ENCODE results near the gene HPS4. TPM values are rescaled to one million over a fixed set of nuclear protein-coding genes. Genes with fewer than 3 reads are reported as not detected.

HPS4 gene
- total RNA-seq, 1 donor from 2014 or later, result 30.2 TPM

DNA sequence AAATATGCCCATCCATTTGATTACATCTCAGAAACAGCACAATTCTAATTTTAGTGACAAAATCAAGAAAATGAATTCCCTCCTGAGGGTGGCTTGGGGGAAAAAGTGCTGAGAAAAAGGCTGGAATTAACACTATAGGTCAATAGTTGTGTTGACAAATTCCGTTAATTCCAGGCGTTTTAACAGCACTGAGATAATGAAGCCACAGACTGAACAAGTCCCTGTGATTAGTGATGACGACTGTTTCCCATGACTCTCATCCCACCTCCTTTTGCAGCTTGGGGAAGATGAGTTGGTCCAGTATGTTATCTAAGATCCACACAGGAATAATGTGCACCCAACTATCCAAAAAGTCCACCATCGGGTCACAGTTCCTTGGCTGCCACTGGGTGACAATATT is 12.9 kb upstream of the HPS4 start:
- DNase-seq, result no peak

DNA sequence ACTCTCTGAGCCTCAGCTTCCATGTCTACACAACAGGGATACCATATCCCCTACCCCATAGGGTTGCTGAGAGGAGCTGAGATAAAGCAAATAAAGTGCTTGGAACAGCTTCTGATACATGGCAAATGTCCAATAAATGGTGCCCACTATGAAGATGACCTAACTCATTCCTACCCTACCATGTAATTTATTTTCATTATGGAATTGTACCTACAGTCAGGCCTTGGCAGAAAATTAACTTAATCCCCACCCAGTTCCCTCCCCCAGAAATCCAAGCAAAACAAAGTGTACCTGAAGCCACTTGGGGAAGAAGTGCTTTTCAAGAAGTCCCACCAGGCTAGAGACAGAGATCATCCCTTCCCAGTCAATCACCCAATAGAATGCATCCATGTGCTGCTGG is 10.9 kb upstream of the HPS4 start:
- DNase-seq, result no peak

DNA sequence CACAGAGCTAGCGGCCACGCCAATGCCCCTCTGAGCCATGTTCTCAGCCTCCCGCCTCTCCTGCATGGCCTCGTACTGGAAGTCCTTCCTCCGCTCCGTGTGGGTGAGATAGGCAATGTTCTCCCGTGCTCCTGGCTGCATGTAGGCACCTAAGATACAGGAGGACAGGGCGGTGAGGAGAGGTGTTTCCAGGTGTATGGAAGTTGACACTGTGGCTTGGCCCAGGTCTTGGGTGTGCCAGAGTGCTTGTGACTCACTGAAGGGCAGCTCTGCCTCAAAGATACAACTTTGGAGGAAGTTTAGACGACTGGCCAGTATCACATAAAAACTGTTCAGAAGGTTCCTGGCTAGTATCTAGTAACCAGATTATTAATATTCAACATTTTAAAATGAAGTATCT is 8.6 kb upstream of the HPS4 start:
- DNase-seq, result no peak

DNA sequence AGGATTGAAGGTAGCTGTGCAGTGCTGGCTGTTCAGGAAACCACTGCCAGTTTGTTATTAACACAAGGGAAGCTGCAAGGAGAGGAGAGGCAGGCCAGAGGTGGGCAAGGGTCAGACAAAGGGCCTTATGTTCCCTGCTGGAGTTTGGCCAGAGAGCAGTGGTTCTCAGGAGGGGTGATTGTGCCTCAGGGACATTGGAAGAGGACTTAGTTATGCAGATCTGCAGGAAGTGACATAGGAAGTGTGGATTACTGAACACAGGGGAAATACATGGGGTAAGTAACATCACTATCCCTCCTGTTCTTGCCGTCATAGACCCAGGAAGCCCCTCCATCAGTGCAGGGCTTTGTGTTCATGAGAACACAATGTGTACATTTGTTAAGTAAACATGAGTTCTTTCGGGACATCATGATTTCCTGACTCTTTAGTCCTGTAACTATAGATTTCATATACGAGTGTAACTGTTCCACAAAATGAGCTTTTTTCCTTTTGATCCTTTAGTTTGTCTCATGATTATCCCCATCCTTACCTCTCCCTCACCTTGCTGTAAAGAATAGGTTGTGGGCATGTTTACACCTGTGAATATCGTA is 6.0 kb upstream of the HPS4 start:
- DNase-seq, result no peak

DNA sequence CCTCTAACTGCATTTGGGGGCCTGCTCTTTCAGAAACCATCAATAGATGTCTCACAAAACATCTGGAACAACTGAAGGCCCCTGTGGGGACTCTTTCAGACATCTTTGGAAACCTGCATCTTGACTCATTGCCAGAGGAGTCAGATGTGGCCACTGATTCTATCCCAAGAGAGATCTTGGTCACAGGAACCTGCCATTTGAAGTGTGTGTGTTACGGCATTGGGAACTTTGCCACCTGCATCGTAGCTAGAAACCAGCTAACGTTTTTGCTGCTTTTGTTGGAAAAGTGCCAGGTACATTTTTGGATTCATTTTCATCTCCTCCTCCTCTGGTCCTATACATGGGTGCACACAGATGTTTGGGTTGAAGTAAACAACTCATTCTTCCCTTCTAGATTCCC is 4.4 kb upstream of the HPS4 start:
- DNase-seq, result no peak

DNA sequence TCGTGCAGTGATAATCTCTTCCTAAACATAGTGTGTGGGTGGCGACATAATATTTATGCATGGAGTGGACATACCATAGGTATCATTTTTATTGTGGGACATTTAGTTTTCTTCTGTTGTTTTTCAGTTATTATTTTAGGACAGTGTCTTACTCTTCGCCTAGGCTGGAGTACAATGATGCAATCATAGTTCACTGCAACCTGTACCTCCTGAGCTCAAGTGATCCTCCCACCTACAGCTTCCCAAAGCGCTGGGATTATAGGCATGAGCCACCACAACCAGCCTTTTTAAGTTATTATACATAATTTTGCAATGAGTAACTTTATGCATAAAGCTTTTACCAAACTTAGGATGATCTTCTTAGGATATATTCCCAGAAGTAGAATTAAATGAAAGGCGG is 2.8 kb upstream of the HPS4 start:
- no peak for DNase-seq

DNA sequence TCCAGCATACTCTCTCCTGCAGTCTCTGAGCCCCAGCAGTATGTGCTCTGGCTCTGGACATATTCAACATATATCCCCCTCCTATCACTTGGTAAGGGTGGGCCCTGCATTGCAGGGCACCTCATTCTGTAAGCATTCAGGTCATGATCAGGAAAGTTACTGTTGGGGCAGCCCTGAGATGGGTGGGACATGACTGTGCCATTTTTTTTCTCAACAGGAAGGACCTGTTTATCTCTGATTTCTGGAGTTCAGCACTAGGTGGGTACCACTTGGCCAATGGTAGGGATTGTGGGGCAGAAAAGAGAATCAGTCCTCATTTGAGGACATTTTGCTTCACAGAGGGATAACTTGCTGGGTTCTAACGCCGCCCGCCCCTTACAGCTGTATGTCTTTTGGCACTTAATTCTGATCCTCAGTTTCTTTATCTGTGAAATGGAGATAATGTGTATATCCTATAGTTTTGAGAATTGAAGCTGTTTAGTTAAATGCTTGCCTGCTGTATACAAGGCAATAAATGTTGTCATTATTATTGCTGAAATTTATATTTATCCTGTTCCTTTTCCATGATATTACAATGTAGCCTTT is 2.3 kb upstream of the HPS4 start:
- no peak for DNase-seq

DNA sequence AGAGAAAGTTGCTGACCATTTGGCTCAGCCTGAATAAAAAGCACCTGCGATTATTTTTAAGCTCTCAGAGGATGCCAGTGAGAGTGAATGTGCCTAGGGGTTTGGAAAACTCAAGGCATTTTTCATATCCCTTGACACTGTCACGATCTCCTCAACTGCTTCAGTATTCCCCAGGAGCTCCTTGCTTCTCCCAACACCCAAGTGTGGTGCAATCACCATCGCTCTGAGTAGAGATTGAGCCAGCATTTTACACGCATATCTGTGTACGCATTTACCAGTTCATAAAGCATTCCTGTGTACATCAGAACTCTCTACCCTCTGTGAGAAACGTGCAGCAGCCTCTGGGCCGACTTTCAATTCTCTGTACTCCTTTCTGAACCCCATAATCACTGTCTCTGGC is 1.4 kb upstream of the HPS4 start:
- DNase-seq, result no peak

DNA sequence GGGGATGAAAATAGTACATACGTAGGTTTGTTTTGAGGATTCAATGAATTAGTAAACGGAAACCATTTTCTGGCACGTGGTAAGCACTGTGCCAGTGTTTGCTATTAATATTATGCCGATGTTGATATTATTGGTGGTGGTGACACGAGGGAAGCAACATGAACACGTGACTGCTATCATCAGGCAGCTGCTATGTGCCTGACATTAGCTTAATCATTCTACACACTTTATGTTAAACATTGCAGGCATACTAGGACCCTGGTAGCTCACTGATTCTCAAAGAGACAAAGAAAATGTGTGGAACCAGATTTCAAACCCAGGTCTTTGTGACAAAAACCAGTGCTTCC is 750 bp upstream of the HPS4 start:
- DNase-seq, result no peak

DNA sequence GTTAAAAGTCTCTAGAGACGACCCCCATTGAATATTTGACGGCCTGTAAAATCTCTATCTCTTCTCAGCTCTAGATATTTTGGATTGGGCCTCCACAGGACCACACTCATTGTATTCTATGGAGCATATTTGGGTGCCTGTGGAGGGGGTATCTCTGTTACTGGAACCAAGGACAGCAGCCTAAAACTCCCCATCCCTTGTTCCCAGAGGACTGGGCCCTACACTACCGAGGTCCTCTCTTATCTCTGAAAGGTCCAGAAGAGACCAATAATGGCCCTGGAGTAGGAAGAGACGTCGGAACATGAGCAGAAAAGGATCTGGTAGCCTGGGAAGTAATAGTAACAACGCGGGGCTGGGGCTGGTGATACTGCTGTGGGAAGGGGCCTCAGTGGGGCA is 542 bp downstream of the HPS4 start:
- DNase-seq, result no peak

DNA sequence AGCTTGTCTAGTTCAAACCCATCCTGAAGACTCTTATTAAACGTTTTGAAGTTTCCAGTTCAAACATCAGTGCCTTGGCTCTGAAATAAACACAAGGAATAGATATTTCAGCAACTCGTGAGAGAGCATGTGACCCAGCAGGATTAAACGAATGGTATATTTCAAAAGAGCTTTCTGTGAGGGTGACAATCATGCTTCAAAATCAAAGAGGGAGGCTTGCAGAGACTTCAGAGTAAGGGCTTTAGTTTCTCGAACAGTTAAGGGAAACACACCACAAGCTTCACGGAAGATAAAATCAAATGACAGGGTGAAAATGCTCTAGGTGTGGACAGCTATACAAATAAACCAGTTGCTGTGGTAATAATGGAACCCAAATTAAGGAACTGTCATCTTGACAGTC is 1.4 kb downstream of the HPS4 start:
- no peak for DNase-seq

DNA sequence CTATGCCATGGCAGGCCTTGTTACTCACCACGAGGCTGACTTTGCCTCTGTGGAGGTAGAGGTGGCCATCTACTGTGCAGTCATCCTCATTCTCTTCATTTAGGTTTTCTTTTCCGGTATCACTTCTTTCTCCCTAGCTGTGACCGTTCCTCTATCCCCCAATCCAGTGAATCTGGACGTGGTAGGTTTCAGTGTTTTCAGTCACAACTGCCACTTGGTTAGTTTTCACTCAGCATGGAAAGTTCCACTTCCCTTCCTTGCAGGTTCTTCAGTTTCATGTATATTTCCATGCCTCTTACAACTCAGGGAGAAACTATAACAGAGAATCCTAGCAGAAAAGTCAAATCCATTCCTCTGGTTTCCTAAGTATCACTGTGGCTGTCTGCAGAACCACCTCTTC is 1.9 kb downstream of the HPS4 start:
- DNase-seq, result no peak

DNA sequence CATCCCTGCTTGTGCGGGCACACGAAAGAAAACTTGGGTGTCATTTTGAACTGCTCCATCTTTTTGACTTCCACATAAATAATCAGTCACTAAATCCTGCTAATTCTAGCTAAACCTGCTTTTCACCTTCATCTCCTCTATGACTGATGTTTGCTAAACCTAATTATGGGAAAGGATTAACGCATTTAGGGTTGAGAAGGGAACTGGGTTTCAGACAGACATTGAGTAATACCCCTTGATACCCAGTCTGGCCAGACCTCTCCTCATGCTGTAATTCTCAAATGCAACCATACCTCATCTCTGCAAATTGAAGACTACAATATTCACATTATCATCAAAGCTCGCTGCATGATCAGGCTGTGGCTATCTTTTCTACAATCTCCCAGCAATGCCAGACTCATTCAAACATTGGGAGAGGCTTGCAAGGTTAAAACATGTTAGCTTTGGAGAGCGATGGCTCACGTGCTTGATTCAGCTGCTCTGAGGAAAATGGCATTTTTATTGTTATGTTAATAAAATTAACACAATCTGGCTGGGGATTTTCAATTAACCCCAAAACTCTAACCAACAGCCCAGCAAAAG is 2.4 kb downstream of the HPS4 start:
- DNase-seq, result no peak

DNA sequence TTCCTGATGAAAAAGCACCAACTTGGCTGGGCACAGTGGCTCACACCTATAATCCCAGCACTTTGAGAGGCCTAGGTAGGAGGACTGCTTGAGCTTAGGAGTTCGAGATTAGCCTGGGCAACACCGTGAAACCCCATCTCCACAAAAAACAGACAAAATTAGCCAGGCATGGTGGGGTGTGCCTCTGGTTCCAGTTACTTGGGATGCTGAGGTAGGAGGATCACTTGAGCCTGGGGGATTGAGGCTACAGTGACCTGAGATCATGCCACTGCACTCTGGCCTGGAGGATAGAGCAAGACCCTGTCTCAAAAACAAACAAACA is 3.0 kb downstream of the HPS4 start:
- DNase-seq, result no peak

DNA sequence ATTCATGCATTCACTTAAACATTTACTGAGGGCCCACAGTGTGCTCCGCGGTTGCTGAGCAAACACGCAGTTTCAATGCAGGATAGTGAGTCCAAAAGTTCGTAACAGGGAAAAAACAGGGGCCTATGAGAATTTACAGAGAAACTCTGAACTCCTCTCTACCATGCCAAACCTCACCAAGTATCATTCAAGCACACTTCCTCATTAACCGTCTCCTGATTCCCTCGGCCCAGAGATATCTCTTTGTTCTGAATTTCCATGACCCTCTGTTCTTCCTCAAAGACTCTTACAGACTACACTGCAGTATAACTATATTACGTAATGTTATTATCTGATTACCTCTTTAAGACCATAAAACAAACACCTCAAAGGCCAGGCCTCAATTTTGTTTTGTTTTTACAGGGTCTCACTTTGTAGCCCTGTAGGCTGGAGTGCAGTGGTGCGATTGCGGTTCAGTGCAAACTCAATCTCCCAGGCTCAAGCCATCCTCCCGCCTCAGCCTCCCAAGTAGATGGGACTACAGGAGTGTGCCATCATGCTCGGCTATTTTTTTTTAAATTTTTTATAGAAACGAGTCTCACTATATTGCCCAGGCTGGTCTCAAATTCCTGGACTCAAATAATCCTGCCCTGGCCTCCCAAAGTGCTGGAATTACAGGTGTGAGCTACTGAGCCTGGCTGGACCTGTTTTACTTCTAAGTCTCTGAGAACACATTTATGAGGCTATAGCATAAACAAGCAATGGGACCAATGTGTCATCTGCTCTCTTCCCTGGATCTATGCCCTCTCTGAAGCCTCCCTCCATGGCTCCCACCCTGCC is 3.6 kb downstream of the HPS4 start:
- no peak for DNase-seq

DNA sequence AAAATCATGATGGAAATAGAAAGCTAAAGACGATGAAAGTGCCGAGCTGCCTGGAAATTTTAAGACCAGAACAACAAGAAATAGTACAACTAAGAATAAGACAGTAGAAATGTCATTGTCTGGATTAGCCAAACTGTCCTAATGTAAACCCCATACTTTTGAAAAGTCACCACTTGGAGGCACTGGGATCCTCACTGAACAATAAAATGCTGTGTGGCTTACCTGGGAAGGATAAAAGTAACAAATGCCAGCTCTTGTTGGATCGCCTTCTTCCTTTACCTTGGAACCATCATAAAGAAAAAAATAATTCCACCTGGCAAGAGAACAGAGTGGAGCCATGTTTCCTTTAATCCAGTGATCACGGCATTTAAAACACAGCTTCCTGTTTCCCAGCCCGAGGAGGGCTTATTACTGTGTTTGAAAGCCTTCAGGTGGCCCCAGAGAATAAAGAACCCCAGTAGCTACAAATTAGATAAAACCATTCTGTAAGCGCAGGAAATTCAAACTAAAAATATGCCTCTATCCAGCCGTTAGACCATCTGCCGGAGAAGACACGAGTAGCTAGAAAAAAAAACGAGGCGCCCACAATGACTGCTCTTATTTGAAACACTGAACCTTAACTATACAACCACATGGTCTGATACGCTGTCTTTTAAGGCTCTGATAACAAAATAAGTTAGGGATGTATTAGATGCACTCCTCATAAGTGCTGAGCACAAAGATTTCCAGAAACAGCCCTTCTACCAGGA is 4.4 kb downstream of the HPS4 start:
- no peak for DNase-seq

DNA sequence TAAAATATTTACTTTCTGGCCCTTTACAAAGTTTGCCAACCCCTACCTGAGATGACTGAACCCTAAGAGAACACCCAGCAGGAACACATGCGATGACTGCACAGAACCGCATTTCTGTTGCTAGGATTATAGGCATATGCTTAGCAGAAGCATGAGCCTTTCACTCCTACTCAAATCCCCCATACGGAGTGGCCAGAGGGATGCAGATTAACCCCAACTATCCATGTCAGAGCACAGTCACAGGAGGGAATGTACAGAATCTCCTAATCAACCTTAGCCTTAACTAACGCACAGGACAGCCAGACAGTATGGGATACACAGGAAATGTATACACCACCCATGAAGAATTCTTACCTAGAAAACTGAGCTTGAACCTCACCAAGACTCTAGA is 6.2 kb downstream of the HPS4 start:
- DNase-seq, result no peak

DNA sequence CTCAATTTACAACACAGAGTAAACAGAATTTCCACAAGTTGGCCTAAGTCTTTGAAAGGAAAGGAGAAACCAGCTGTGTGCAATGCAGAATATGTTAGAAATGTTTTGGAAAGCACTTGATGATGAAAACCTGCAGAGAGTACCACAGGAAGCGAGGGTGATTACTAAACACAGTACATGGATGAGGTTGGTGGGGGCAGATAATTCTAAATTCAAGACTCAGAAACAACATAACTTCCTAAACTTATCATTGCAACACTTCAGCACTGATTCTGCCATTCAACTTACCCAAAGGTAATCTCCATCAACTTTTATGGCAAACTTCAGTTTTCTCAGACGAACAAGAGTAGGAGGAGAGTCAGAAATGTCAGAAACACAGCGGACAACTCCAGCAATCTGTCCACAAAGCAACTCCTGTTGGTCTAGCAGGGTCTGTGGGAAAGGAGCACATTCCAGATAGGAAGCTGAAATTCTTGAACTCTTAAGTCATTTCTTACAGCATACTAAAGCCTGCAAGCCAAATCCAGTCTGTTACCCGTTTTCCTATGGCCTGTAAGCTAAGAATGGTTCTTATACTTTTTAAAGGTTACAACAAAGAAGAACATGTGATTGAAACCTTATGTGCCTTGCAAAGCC is 6.8 kb downstream of the HPS4 start:
- DNase-seq, result no peak

DNA sequence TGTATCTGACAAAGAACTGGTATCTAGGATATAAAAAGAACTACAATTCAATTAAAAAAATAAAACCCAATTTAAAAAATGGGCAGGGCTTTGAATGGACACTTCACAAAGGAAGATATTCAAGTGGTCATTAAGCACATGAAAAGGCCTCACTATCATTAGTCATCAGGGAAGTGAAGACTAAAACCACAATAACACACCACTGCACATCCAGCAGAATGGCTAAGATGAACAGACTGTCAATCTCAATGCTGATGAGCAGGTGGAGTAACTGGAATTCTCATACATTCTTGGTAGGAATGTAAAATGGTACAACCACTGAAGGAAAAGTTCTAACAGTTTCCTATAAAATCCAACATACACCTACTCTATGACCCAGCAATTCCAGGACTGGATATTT is 8.9 kb downstream of the HPS4 start:
- DNase-seq, result no peak

DNA sequence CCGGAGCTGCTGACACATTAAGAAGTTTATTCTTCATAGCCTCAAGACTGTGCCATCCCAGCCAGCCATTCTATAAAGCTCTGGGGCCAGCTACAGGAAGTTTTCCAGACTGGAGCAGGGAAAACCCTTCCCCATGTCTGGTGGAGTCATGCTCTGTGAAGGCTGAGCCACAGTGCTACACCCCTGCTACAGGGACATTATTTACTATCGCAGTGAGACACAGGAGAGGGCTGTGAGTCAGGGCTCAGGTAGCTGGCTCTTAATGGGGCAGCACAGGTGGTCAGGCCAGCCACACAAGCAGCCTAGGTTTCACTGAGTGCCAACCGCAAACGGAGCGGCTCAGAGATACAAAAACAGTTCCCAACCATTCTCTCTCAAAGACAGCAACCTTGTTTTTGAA is 12.1 kb downstream of the HPS4 start:
- DNase-seq, result no peak

DNA sequence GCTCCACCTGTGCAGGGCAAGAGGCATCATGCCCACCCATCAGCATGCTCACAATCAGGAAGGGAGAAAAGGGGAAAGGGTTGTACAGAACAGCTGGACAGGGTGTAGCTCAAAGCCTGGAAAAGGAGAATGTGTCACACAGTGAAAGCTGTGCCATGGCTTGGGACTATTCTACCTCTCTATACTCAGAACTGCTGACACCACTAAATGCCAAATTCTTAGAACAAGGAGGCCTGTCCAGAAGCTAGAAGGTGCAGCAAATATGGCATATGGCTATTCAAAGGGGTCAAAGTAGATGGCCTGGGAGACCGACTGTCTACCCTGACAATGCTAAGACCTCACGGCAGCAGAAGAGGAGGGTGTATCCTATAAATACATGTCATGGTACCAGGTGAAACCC is 12.8 kb downstream of the HPS4 start:
- DNase-seq, result no peak

DNA sequence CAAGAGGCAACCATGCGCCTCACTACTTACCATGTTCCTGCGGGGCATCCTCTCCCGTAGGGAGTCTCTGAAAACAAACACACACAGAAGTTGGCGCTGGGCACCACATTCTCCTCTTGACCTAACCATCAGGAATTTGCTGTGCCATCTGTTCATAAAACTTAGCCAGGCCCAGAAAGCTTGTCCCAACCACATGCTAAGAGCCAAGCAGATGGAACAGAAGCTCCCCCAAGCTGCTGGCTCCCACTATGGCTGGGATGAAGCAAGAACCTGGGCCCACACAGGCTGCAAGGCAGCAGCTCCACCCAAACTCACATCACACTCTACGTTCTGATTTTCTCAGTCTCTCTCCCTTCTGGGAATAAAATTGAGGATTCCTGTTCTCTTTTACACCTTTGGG is 17.4 kb downstream of the HPS4 start:
- no peak for DNase-seq

DNA sequence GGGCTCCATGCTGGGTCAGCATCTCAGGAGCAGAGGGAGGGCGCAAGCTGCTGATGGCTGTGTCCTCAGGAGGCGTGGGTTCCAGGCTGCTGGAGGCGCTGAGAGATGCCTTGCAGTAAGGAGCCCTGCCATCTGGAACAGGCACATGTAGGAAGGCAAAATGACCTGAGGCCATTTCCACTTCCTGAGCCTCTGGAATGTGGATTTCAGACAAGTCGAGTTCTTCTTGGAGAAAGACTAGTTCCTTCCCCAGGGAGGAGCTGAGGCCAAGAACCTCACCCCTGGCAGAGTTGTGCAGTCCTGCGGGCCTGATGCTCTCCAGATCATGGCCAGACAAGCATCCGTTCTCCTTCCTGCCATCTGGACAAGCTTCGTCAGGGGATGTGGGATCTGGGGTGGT is 19.3 kb downstream of the HPS4 start:
- DNase-seq, result no peak

Data from skin of body (tissue), 2 donors.